ENCODE data around the gene AAMP. TPM values are rescaled to one million over a fixed set of nuclear protein-coding genes. Genes with fewer than 3 reads are reported as not detected.
A peak's percentile ranks its signal among the peaks of the same experiment; 100 is the strongest.
"Not testable (repeated sequence)": the region's sequence is repeated elsewhere in the genome, so short reads cannot be mapped to it uniquely, and the experiment has no call there.

Gene AAMP
- total RNA-seq, 1 donor from 2014 or later: 74.4 TPM

GRCh38 chr2:218275371-218276072, 5.6 kb upstream of the AAMP start:
- DNase-seq (ENCODE audit: low spot score): no peak

- DNase-seq (ENCODE audit: low spot score): no peak
These were observed 4.6 kb upstream of the AAMP start for GRCh38 chr2:218274586-218274985.

- no peak for DNase-seq (ENCODE audit: low spot score)
These were observed 3.9 kb upstream of the AAMP start for GRCh38 chr2:218273908-218274249.

GRCh38 chr2:218273214-218273907, 3.4 kb upstream of the AAMP start:
- not testable (repeated sequence) for DNase-seq (ENCODE audit: low spot score)

GRCh38 chr2:218272531-218273212, 2.7 kb upstream of the AAMP start:
- DNase-seq (ENCODE audit: low spot score): peak; percentile 92

- no peak for DNase-seq (ENCODE audit: low spot score)
These were observed 2.1 kb upstream of the AAMP start for GRCh38 chr2:218271865-218272530.

GRCh38 chr2:218271487-218271797, 1.5 kb upstream of the AAMP start:
- no peak for DNase-seq (ENCODE audit: low spot score)

GRCh38 chr2:218270721-218271486, 967 bp upstream of the AAMP start:
- no peak for DNase-seq (ENCODE audit: low spot score)

- no peak for DNase-seq (ENCODE audit: low spot score)
These were observed 2.7 kb downstream of the AAMP start for GRCh38 chr2:218267259-218267658.

- DNase-seq (ENCODE audit: low spot score): no peak
These were observed 3.5 kb downstream of the AAMP start for GRCh38 chr2:218266316-218266979.

- no peak for DNase-seq (ENCODE audit: low spot score)
These were observed 4.3 kb downstream of the AAMP start for GRCh38 chr2:218265626-218266025.

GRCh38 chr2:218264773-218265561, 5.0 kb downstream of the AAMP start:
- DNase-seq (ENCODE audit: low spot score): no peak

GRCh38 chr2:218263817-218264641, 5.9 kb downstream of the AAMP start:
- DNase-seq (ENCODE audit: low spot score): no peak

GRCh38 chr2:218262631-218263586, 7.0 kb downstream of the AAMP start:
- no peak for DNase-seq (ENCODE audit: low spot score)

- peak; percentile 58 for DNase-seq (ENCODE audit: low spot score)
These were observed 7.7 kb downstream of the AAMP start for GRCh38 chr2:218262237-218262600.

GRCh38 chr2:218261423-218262236, 8.3 kb downstream of the AAMP start:
- peak; percentile 50 for DNase-seq (ENCODE audit: low spot score)

GRCh38 chr2:218260742-218261422, 9.1 kb downstream of the AAMP start, which contains the start of gene GPBAR1:
Gene GPBAR1, plus strand, starts transcription at chr2:218261015. Its CDS starts 1,710 bp downstream, at chr2:218262725.
- peak; percentile 51 for DNase-seq (ENCODE audit: low spot score)
